Kidney (tissue), 14 donors: ENCODE measurements around the gene SCUBE2. TPM values are rescaled to one million over a fixed set of nuclear protein-coding genes. Genes with fewer than 3 reads are reported as not detected.

ENCODE experiments used
- DNase-seq, 5 donors: peaks; one replicate each; pipeline ENCODE4 v3.0.0-alpha.2; 2013 to 2020
- FAIRE-seq: peaks from 2 replicates; lab custom pipeline; 2012; peaks lifted over from hg19 to GRCh38; lab: Jason Lieb, UNC
- H3K27ac ChIP-seq, 2 donors: one replicate each; pipeline ENCODE4 v1.7.0; 2013; ENCODE audit warnings: low read depth in 2 of 2, low read length in 2 of 2, inconsistent platforms in 1 of 2
- H3K27me3 ChIP-seq: one replicate; pipeline ENCODE4 v1.7.1; 2013; ENCODE audit warnings: low read length, inconsistent platforms; ENCODE audit not compliant: control insufficient read depth, insufficient read depth
- H3K36me3 ChIP-seq, 3 donors: one replicate each; pipeline versions ENCODE4 v1.7.0 to v1.7.1; 2013; ENCODE audit warnings: low read length in 3 of 3, control low read depth in 1 of 3, inconsistent platforms in 1 of 3; ENCODE audit not compliant: insufficient read depth in 3 of 3, control insufficient read depth in 2 of 3
- H3K4me1 ChIP-seq, 3 donors: one replicate each; pipeline versions ENCODE4 v1.7.0 to v1.7.1; 2013; ENCODE audit warnings: low read length in 3 of 3, inconsistent platforms in 1 of 3, low read depth in 1 of 3; ENCODE audit not compliant: control insufficient read depth in 2 of 3, insufficient read depth in 2 of 3
- H3K4me3 ChIP-seq, 3 donors: one replicate each; pipeline versions ENCODE4 v1.7.0 to v1.8.1; 2013; ENCODE audit warnings: low read length in 3 of 3, control low read depth in 1 of 3, inconsistent platforms in 1 of 3
- H3K9ac ChIP-seq, 3 donors: one replicate each; pipeline versions ENCODE4 v1.7.0 to v1.7.1; 2013; ENCODE audit warnings: low read length in 3 of 3, control low read depth in 1 of 3, inconsistent platforms in 1 of 3
- H3K9me3 ChIP-seq, 3 donors: one replicate each; pipeline versions ENCODE4 v1.7.0 to v1.7.1; 2013; ENCODE audit warnings: low read length in 3 of 3, control low read depth in 1 of 3, inconsistent platforms in 1 of 3; ENCODE audit not compliant: control insufficient read depth in 2 of 3, insufficient read depth in 1 of 3
- CTCF ChIP-seq: IDR thresholded peaks from 3 replicates; pipeline ENCODE4 v1.5.1; 2012; ENCODE audit warnings: mild to moderate bottlenecking, moderate library complexity, borderline replicate concordance; ENCODE audit not compliant: insufficient read depth; ENCODE audit errors: extremely low read depth
- intact Hi-C: fragments of 100-400 bp; cut with DNase I; formaldehyde crosslinking; loops from one replicate; pipeline ENCODE4 v1.11.1; 2022
- polyA plus RNA-seq: library from polyadenylated mRNA; stranded (reverse); fragments of 350-450 nt; fragmentation: Illumina TruSeq; extraction: RNeasy Lipid Tissue Mini Kit (QIAGEN cat#74804); gene quantifications from one replicate; pipeline ENCODE4 v1.2.3, GENCODE V29; 2014; ENCODE audit warnings: low read depth, low replicate concordance; ENCODE audit not compliant: insufficient read depth
- total RNA-seq: library from RNA; stranded (reverse); fragmentation: NEBNext Ultra II Directional; extraction: Animal tissue kit (Norgen Biotek cat#: 25700); gene quantifications from one replicate; pipeline ENCODE4 v1.2.1, GENCODE V29; 2021
- donor health status: control.
- donor health status: control.
- donor health status: control.
- donor health status: control.
- donor health status: control.
- donor health status: DM: yes; HTN: yes; CAD: no.
- donor health status: Normal renal cell carcinoma (clear cell type).

Gene SCUBE2
- total and polyA plus RNA-seq, 2 donors from 2014 or later: 0.65 to 3.5 TPM

- H3K36me3 ChIP-seq: no peaks in the 10 kb centered on the region
- no peak overlapping the region for H3K9ac ChIP-seq
- H3K27me3 ChIP-seq: no peaks in the 10 kb centered on the region
- peaks cover 0 to 4% (median 0%) of the 10 kb centered on the region in 3 donors for H3K4me1 ChIP-seq
- no peak for TF ChIP-seq CTCF
- H3K4me3 ChIP-seq: no peak overlapping the region
- FAIRE-seq (no peak), DNase-seq (no peak)
- no peaks in the 10 kb centered on the region for H3K9me3 ChIP-seq
- intact Hi-C loops: no loop called here
- H3K27ac ChIP-seq: no peak overlapping the region
Observed at GRCh38 chr11:9074338-9075029, 16.9 kb downstream of the SCUBE2 start.

GRCh38 chr11:9073466-9074225, 17.8 kb downstream of the SCUBE2 start:
- no peak overlapping the region for H3K9ac ChIP-seq
- no peaks in the 10 kb centered on the region for H3K9me3 ChIP-seq
- FAIRE-seq (no peak), DNase-seq (no peak)
- TF ChIP-seq CTCF: no peak
- no peaks in the 10 kb centered on the region for H3K36me3 ChIP-seq
- no peak overlapping the region for H3K27ac ChIP-seq
- no peaks in the 10 kb centered on the region for H3K27me3 ChIP-seq
- no peak overlapping the region for H3K4me3 ChIP-seq
- intact Hi-C loops: no loop called here
- peaks cover 0 to 4% (median 0%) of the 10 kb centered on the region in 3 donors for H3K4me1 ChIP-seq

GRCh38 chr11:9072626-9073176, 18.7 kb downstream of the SCUBE2 start:
- H3K9ac ChIP-seq: no peak overlapping the region
- H3K27ac ChIP-seq: no peak overlapping the region
- FAIRE-seq (no peak), DNase-seq (no peak)
- H3K4me1 ChIP-seq: peaks cover 0 to 4% (median 0%) of the 10 kb centered on the region in 3 donors
- H3K9me3 ChIP-seq: no peaks in the 10 kb centered on the region
- no peaks in the 10 kb centered on the region for H3K36me3 ChIP-seq
- no peak for TF ChIP-seq CTCF
- no peaks in the 10 kb centered on the region for H3K27me3 ChIP-seq
- no peak overlapping the region for H3K4me3 ChIP-seq
- intact Hi-C loops: no loop called here
